SK-N-MC (cell line): ENCODE results near the gene SRGAP1.

ENCODE experiments used
- EZH2 ChIP-seq: fragments of 200-600 bp; sonication (generic); IDR thresholded peaks from one replicate; pipeline ENCODE4 v1.6.1; 2017; ENCODE audit warnings: antibody characterized with exemption
- POLR2AphosphoS5 ChIP-seq: IDR thresholded peaks from 2 replicates; pipeline ENCODE4 v1.6.1; 2012; ENCODE audit warnings: mild to moderate bottlenecking, low read depth, low read length, borderline replicate concordance

GRCh38 chr12:64147011-64147631 is 302.6 kb downstream of the SRGAP1 start:
- TF ChIP-seq EZH2 (no peak), POLR2AphosphoS5 (no peak)
